HG03558 (cell line): ENCODE data around the gene RND2.
"Not testable (repeated sequence)": the region's sequence is repeated elsewhere in the genome, so short reads cannot be mapped to it uniquely, and the experiment has no call there.

ENCODE experiments used
- ATAC-seq: cut with Tn5 transposase; IDR thresholded peaks from one replicate; pipeline ENCODE4 v1.9.1; 2021; ENCODE audit warnings: moderate number of reproducible peaks; ENCODE audit not compliant: unreplicated experiment; ENCODE audit errors: extremely low read depth

Gene RND2

DNA sequence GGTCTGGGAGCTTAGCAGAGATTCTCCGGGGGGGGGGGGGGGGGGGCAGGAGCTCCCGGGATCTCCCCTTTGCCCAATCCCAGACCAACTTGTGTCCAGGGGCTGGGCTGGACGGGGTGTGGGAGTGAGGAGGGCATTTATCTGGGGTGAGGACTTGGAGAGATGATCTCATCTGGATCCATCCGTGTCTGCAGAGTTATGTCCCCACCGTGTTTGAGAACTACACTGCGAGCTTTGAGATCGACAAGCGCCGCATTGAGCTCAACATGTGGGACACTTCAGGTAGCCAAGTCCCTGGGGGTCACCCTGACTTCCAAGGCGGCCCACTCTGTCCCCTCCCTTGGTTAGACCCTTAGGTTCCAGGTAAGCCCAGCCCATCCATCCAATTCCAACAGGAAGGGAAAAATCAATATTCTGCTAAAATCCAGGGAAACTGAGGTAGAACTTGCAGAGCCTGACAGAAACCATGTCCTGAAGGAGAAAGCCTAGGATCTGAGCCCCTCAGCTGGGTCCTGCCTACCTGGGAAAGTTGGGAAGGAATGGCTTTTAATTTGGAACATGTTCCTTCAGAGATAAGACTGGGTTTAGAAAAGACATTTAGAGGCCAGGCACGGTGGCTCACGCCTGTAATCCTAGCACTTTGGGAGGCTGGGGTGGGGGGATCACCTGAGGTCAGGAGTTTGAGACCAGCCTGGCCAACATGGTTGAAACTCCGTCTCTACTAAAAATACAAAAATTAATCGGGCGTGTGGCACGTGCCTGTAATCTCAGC, 921 bp downstream of the RND2 start:
- ATAC-seq, result no peak

GRCh38 chr17:43026595-43026994, 1.6 kb downstream of the RND2 start:
- ATAC-seq, result no peak

DNA sequence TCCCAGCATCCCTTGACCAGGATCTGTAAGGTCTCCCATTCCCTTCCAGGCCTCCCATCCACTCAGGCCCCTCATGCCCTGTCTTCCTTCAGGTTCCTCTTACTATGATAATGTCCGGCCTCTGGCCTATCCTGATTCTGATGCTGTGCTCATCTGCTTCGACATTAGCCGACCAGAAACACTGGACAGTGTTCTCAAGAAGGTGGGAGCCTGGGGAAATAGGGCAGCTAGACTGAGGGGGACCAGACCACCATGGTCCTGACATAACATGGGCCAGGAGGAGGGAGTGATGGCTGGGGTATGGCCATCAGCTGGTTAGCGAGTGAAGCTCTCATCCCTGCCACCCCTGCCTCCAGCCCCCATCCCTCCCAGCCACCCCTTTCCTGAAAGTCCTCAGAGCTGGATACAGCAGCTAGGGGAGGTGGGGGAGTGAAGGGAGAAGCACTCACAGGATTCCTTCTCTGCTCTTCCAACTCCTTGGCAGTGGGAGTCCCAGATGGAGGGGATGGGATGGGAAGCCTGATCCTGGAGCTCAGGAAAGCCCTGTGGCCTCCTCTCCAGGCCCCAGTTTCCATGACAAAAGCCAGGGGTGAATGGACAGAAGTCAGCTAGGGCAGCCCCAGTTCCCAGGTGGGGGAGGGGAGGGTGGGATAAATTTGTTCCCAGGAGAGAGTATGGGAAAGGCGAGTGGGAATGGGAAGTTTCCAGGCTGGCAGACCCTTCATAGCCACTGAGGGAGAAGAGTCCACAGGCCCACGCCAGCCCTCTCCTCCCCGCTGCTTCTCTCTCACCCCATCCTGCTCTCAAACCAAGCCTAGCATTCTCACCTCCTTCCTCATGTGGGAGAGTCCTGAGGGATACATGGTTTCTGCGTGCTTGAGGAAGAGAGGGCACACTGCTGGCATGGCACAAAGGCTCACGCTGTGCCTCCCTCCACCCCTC, 2.3 kb downstream of the RND2 start:
- ATAC-seq, result no peak

DNA sequence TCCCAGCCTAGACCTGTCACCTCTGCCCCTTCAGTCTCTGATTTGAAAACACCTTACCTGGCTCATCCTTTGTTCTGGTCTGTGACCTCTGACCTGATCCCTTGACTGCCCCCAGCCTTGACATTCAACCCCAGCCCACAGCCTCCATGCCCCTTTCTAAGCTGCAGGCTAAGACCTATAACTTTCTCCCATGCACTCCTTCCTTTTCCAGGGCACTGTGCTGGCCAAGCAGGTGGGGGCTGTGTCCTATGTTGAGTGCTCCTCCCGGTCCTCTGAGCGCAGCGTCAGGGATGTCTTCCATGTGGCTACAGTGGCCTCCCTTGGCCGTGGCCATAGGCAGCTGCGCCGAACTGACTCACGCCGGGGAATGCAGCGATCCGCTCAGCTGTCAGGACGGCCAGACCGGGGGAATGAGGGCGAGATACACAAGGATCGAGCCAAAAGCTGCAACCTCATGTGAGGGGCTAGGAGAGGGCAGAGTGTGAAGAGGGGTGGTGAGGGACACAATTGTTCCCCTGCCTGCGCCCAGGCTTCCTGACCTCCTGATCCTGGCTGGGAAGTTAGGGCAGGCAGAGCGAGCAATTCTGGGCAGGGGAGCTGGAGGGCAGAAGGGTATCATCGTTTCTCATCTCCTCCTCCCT, 3.3 kb downstream of the RND2 start:
- ATAC-seq, result no peak

GRCh38 chr17:43030137-43030767, 5.2 kb downstream of the RND2 start:
- ATAC-seq, result no peak

DNA sequence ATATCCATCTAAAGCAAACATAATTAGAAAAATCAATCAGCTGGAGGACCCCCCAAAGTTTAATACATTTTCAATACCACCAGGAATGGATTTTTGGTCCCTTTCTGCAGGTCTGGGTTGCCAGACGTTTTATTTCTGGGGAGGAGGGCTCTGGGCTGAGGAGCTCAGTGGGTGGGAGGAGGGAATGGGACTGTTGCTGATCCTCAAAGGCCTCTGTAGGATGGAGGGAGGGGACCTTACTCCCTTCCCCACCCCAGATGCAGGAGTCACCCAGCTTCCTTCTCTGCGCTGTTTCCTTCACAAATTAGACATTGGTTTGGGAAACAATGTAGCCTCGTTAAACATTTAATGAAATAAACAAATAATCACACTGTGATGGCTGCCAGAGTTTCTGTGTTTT, 6.6 kb downstream of the RND2 start:
- ATAC-seq, result no peak

GRCh38 chr17:43033948-43034881, 9.2 kb downstream of the RND2 start:
- ATAC-seq, result no peak

- ATAC-seq, result no peak
Observed at GRCh38 chr17:43034894-43035293, 9.9 kb downstream of the RND2 start.

DNA sequence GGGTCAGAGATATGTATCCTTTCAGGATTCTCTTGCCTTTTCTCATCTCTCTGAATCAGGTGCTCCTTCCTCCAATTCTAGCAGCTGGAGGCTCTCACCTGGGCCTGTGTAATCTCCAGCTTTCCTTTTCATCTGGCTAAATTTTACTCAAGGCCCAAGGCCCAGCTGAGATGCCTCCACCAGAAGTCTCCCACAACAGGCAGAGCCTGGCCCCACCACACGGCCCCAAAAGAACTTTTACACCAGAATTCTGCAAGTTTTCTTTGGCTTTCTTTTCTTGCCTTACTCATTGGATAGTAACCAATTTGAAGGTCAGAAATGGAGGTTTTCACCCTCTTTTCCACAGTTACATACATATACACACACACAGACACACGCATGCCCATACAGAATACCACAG, 14.6 kb downstream of the RND2 start:
- ATAC-seq, result no peak

DNA sequence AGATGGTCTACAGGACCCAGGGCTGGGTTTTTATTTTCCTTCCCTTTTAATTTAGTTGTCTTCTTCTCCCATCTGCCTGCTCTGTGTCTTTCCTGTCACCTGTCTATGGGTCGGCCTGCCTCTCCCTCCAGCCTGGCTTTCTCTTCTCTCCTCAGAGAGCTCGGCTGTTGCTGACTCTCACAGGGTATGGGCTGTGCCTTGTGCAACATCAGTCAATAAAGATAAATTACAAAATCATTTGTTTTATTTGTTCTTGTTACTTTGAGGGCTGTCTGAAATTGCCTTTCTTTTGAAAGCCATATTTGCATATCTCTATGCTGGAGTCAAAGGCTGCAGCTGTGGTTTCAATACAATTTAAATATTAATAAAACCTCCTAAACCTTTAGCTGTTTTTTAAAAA, 15.6 kb downstream of the RND2 start:
- no peak for ATAC-seq

- ATAC-seq, result no peak
Observed at GRCh38 chr17:43042025-43042628, 17.1 kb downstream of the RND2 start.

DNA sequence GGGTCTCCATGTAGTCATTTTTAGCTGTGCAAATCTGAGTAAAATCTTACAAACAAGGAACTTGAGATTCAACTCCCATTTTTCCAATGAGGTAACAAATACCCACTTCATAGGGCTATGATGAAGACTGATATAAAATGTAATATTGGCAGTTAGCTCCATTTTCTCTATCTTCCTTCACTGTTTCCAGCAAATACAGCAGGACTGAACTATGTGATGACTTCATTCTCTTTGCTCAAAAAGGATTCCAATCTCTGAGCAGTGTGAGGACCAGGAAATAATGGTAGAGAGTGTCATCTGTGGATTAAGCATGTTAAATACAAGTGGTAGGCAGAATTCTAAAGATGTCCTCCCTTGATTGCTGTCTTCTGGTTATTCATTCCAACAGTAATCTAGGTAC, 18.3 kb downstream of the RND2 start:
- no peak for ATAC-seq

DNA sequence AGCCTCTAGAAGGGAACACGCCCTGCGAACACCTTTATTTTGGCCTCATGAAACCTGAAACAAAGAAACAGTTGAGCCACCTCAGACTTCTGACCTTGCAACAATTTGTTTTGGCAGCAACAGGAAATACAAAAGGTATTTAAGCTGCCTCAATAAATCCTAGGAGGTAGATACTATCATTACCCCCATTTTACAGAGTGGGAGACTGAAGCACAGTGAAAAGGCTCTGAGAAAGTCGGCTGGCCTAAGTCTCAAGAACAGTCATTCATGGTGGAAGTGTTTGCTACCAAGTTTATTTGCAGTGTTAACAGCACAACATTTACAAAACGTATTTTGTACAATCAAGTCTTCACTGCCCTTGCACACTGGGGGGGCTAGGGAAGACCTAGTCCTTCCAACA, 19.0 kb downstream of the RND2 start:
- no peak for ATAC-seq

DNA sequence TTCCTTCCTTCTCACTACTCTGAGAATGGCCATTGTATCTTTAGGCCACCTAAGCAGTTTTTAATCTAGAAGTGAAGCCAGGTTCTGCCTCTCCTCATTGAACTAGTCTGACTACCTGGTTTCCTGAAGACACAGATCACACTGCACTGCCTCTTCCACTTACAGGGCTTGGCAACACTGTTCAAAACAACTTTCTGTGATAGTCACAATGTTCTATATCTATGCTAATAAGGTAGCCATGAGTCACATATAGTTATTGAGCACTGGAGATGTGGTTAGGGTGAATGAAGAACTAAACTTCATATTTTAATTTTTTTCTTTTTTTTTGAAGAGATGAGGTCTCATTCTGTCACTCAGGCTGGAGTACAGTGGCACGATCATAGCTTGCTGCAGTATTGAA, 26.9 kb downstream of the RND2 start:
- ATAC-seq, result no peak

- not testable (repeated sequence) for ATAC-seq
Observed at GRCh38 chr17:43053008-43053407, 28.0 kb downstream of the RND2 start.

DNA sequence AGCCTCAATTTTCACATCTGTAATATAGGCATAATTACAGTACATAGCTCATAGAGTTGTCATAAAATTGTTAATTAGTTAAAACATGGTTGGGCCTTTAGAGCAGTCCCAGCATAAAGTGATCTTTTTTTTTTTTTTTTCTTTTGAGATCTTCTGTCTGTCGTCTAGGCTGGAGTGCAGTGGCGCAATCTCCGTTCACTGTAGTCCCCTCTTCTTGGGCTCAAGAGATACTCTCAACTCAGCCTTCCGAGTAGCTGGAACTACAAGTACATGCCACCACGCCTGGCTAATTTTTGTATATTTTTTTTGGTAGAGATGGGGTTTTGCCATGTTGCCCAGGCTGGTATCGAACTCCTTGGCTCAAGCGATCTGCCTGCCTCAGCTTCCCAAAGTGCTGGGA, 31.0 kb downstream of the RND2 start:
- no peak for ATAC-seq

DNA sequence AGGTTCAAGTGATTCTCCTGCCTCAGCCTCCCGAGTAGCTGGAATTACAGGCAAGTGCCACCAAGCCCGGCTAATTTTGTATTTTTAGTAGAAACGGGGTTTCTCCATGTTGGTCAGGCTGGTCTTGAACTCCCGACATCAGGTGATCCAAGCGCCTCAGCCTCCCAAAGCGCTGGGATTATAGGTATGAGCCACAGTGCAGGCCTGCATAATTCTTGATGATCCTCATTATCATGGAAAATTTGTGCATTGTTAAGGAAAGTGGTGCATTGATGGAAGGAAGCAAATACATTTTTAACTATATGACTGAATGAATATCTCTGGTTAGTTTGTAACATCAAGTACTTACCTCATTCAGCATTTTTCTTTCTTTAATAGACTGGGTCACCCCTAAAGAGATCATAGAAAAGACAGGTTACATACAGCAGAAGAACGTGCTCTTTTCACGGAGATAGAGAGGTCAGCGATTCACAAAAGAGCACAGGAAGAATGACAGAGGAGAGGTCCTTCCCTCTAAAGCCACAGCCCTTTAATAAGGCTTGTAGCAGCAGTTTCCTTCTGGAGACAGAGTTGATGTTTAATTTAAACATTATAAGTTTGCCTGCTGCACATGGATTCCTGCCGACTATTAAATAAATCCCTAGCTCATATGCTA, 38.1 kb downstream of the RND2 start:
- no peak for ATAC-seq

GRCh38 chr17:43068570-43069367, 43.7 kb downstream of the RND2 start:
- ATAC-seq, result no peak
